HG03575 (cell line): ENCODE results near the gene VPS35.
A peak's percentile ranks its signal among the peaks of the same experiment; 100 is the strongest.

ENCODE experiments used
- ATAC-seq: cut with Tn5 transposase; IDR thresholded peaks from one replicate; pipeline ENCODE4 v1.9.1; 2021; ENCODE audit not compliant: unreplicated experiment, insufficient number of reproducible peaks, low FRiP score; ENCODE audit errors: extremely low read depth

The VPS35 gene

GRCh38 chr16:46714797-46715591, 26.0 kb upstream of the VPS35 start:
- ATAC-seq: no peak

GRCh38 chr16:46713634-46714033, 24.7 kb upstream of the VPS35 start:
- no peak for ATAC-seq

DNA sequence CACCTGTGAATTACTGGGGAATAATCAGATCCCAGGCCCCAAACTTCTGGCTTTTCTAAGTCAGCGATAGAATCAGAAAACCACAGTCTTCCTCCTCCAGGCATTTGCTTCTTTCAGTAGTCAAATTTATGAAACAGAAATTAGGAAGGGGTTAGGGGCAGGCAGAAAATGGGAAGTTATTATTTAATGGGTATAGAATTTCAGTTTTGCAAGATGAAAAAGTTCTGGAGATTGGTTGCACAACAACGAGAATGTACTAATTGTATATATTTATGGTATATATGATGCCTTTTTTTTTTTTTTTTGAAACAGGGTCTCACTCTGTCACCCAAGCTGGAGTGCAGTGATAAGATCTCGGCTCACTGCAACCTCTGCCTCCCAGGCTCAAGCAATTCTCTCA, 23.9 kb upstream of the VPS35 start:
- ATAC-seq: no peak

- no peak for ATAC-seq
Observed at GRCh38 chr16:46711106-46712058, 22.4 kb upstream of the VPS35 start.

DNA sequence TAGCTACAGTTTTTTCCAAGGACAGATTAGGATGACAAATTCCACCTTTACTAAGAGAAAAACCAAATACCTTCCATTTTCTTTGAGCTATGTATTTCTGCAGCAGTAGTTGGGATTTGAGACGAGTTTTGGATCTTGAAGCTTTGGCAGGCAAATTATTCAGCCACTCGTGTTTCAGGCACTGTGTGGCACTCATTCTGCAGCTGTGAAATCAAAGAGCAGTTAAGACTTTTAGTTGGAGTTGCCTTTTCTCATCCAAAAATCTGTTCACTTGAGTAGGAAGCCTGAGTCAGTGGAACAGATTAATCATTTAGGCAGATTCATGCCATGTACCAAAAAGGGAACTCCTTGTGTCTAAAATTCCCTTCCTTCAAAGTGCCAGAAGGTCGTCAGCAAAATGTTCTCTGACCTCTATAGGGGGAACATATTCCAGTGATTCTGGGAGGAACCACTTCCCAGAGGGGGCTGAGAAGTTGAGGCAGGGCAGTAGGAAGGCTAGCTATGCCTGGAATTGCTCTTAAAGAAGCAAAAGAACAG, 20.6 kb upstream of the VPS35 start:
- no peak for ATAC-seq

DNA sequence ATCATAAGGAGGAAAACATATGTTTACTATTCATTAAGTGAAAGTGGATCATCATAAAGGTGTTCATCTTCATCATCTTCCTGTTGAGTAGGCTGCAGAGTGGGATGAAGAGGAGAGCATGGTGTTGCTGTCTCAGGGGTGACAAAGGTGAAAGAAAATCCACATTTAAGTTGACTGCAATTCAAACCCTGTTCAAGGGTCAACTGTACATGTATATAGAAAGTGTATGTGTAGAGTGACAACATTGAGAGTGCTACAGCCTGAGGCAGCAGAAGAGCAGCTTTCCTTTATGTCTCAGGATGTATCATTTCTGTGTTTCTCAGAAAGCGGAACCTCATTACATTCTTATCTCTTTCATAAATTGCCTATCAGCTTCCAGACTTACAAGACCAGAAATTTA, 17.7 kb upstream of the VPS35 start:
- ATAC-seq: no peak

DNA sequence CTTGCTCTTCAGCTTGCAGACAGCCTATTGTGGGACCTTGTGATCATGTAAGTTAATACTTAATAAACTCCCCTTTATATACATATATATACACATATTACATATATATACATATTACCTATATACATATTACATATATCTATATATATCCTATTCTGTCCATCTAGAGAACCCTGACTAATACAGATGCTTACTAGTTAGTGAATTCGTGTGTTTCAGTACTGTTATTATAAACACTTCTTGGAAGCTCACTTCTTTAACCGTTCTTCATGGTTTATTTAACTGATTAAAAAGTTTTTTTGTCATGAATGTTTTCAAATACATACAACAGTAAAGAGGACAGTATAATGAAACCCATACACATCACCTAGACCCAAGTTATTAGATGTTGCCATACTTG, 13.1 kb upstream of the VPS35 start:
- ATAC-seq: no peak

- ATAC-seq: no peak
Observed at GRCh38 chr16:46701615-46702014, 12.6 kb upstream of the VPS35 start.

GRCh38 chr16:46700048-46700447, 11.1 kb upstream of the VPS35 start:
- no peak for ATAC-seq

GRCh38 chr16:46696957-46697356, 8.0 kb upstream of the VPS35 start:
- ATAC-seq: no peak

DNA sequence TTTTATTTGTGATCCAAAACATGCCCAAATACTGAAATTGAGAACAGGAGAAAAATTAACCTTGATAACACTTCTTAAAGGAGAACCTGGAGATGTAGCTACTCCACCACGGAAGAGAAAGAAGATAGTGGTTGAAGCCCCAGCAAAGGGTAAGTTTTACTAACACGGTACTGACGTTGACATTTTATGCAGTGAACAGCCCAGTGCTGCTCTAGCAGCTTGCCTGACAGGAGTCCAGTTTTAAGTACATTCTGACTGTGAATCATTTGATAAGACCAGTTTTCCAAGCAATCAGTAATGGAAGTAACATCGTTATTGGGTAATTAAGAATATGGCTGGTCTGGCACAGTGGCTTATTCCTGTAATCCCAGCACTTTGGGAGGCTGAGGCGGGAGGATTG, 7.0 kb upstream of the VPS35 start:
- no peak for ATAC-seq

GRCh38 chr16:46693598-46693997, 4.6 kb upstream of the VPS35 start:
- ATAC-seq: no peak

DNA sequence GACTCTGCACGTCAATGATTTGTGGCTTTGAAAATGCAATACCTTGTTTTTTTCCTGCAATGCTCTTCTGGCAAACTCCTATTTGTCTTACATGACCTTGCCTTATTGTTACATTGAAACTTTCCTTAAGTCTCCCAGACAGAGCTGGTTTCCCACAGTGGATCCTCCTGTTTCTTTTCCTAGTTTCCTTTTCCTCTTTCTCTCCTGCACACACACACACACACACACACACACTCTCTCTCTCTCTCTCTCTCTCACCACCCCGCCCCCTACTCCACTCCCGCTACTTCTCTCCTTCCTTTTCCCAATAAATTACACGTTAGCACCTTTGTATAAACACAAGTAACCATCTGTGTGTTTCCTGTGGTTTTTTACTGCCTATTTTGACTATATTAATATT, 2.7 kb upstream of the VPS35 start:
- ATAC-seq: no peak

GRCh38 chr16:46690281-46691178, 1.6 kb upstream of the VPS35 start:
- no peak for ATAC-seq

DNA sequence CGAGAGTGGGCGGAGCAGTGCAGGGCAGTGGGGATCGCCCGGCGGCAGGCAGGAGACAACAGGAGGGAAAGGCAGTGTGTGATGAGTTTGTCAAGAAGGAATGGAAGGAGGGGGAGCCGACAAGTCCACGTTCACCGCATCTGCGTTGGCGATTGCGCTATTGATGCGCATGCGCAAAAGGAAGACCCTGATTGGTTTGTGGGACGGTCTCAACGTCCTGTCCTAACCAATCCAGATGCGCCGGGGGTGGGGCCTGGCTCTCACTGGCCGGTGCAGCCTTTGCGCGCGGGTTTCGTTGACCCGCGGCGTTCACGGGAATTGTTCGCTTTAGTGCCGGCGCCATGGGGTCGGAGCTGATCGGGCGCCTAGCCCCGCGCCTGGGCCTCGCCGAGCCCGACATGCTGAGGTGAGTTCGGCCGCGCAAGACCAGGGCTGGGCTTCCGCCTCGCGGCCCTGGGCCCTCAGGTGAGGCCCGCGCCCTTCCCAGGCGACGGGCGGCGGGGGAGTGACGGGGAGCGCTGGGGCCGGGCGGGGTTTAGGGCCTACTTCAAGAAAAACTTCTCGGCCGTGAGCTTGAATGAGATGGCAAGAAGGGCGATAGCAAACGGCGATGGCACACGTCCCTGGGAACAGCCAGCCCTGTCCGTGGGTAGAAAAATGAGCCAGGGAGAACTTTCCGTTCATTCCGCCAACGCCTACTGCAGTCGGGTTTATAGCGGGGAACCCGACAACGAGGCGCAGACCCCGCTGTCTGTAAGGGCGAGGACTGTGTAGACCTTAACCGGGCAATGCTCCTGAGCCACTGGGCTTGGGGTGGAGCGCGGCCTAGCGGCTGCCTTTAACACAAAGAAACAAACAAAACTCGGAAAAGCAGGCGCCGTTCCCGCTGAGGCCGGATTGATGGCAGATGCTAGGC, 645 bp upstream of the VPS35 start, which contains the start of gene ORC6:
TSS of gene ORC6 (plus strand) at position 295 of the 916 bp plus-strand sequence. CDS start at position 342, 47 bp downstream.
- peak; percentile 46 for ATAC-seq

DNA sequence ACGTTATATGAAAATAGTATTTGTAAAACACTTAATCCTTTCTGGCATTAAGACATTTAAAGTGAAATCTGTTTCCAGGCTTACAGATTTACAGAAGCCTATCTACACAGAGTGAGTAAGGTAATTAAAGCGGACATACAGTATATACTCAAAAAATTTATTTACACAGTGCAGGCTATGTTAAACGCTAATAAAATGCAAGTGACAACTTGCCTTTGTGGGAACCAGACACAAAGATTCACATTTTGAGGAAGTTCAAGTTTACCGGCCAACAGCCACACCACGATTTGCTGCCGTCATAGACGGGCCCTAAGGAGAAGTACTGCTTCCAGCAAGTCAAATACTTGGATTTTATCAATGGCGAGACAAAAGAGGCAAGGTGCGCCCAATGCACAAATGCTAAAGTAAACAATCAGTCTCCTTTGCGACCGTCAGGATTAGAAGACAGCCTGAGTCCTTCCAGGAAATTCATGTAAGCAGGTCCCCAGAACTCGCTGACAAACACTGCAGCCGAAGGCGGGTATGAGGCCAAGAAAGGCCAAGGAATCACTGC, 801 bp downstream of the VPS35 start:
- peak; percentile 14 for ATAC-seq

DNA sequence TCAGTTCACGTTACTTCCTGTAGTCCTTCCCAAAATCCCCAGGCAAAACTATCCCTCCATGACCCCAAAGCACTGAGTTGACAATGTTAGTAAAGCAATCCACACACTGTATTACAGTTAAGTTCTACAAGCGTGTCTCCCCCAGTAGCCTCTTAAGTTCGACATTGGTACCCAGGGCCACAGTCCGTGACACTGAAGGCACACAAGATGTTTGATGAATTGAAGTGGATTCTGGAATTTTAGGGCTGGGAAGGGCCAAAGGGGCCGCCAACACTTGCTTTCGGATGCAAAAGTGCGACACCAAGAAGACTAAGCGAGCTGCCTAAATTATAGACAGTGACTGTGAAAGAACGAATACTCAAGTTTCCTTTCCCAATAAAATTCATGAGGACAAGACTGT, 1.5 kb downstream of the VPS35 start:
- ATAC-seq: no peak
